GM13976 (cell line): ENCODE results near the gene SIK3.

Source experiments
- DNase-seq: peaks from one replicate; pipeline ENCODE4 v3.0.0; 2012; ENCODE audit warnings: low spot score
- in situ Hi-C: fragments of 300-500 bp; cut with MboI; formaldehyde crosslinking; loops from one replicate; pipeline ENCODE4 v1.12.0; 2022; ENCODE audit warnings: low sequenced_read_pairs, mixed read lengths, inconsistent platforms; ENCODE audit not compliant: unreplicated experiment
- TF ChIP-seq, protein P1 (sequence below): IDR thresholded peaks from 2 replicates; pipeline ENCODE4 v1.5.1; 2012; ENCODE audit warnings: borderline replicate concordance, mild to moderate bottlenecking; ENCODE audit not compliant: insufficient read depth; ENCODE audit errors: extremely low read depth, missing control alignments, control extremely low read depth

The SIK3 gene

DNA sequence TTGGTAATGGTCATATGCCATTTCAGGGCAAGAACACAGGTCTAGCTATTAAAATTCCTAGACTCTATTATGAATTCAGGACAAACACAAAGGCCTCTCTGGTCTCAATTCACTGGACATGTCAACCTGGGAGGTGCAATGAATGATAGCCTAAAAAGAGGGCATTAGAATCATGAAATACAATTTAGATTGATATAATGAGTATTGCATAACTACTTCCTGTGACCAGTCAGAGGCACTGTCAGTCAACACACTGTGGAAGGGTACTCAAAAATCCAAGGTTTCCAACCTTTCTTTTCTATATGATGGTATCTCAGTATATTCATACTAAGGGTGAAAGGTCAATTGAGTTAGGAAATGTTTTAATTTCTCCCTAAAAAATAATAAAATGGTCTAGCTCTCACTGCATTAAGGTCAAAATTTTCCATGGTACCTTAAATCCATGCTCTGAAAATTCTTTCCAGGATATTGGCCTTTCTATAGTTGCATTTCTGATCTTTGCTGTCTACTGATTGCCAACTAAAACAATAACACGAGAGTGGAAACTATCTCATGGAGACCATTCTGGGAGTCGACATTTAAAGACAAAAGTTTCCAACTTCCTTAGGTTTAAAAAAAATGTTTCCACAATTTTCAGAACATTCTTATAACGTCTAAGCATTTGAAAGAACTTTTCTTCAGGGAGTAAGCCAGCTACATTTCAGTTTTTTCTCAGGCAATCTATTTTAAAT, 179.1 kb downstream of the SIK3 start:
- no peak for DNase-seq
- TF ChIP-seq, protein P1, sequence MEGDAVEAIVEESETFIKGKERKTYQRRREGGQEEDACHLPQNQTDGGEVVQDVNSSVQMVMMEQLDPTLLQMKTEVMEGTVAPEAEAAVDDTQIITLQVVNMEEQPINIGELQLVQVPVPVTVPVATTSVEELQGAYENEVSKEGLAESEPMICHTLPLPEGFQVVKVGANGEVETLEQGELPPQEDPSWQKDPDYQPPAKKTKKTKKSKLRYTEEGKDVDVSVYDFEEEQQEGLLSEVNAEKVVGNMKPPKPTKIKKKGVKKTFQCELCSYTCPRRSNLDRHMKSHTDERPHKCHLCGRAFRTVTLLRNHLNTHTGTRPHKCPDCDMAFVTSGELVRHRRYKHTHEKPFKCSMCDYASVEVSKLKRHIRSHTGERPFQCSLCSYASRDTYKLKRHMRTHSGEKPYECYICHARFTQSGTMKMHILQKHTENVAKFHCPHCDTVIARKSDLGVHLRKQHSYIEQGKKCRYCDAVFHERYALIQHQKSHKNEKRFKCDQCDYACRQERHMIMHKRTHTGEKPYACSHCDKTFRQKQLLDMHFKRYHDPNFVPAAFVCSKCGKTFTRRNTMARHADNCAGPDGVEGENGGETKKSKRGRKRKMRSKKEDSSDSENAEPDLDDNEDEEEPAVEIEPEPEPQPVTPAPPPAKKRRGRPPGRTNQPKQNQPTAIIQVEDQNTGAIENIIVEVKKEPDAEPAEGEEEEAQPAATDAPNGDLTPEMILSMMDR = no peak
- in situ Hi-C loops = no loop called here

DNA sequence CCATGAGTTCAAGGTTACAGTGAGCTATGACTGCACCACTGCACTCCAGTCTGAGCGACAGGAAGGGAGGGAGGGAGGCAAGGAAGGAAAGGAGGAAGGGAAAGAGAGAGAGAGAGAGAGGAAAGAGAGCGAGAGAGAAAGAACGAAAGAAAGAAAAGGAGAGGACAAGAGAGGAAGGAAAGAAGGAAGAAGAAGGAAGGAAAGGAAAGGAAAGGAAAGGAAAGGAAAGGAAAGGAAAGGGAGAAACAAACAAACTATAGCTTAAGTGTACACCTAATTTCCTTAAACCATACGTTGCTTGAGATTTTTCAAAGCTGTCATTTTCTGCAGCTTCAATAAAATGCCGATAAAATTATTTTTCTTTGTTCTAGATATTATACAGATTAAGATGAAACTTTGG, 180.6 kb downstream of the SIK3 start:
- in situ Hi-C loops = no loop called here
- DNase-seq = no peak
- TF ChIP-seq, protein P1 = no peak

DNA sequence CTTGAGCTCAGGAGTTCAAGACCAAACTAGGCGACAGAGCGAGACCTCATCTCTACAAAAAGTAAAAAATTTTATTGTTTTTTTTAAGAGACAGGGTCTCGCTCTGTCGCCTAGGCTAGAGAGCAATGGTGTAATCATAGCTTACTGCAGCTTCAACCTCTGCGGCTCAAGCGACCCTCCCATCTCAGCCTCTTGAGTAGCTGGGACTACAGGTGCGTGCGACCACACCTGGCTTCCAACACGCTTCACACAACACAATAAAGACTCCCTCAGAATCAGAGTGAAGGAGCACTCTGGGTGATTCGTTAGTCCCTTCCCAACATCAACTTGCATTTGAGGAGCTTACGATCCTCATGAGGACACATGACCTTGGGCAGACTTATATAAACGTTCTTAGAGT, 181.3 kb downstream of the SIK3 start:
- no peak for DNase-seq
- TF ChIP-seq, protein P1 = no peak
- in situ Hi-C loops = no loop called here

DNA sequence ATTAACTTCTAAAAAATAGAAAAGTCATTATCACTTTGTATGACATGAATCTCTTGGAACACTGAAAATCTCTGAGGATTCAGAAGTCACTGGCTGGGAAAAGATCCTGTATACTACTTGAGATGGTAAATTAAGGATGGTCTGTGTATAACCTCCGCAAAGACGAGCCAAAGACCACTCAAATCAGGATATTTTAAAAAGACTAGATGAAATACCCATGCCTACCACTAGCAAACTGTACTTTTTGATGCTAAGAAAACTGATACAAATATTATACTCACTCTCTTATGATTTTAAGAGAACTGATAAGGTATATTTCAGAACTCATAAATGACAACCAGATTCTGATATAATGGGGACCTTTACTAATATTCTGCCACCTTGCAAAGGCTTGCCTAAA, 182.2 kb downstream of the SIK3 start:
- in situ Hi-C loops = no loop called here
- TF ChIP-seq, protein P1 = no peak
- no peak for DNase-seq

DNA sequence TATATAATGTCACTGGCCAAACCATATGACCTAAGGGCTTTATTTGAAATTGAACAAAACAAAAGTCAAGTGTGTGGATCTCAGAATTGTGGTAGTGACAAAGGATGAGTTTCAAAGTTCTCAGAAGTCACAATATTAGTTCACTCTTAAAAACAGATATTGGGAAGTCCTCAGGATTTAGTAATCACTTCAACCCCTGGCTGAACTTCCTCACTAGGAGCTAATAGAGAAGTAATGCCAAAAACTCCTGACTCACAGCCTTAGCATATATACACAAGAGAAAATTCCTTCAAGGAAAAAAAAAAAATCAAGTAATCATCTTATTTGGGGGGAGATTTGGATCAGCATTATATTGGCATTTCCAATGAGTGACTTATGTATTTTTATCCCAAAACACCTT, 185.2 kb downstream of the SIK3 start:
- in situ Hi-C loops = no loop called here
- TF ChIP-seq, protein P1 = no peak
- DNase-seq = no peak

DNA sequence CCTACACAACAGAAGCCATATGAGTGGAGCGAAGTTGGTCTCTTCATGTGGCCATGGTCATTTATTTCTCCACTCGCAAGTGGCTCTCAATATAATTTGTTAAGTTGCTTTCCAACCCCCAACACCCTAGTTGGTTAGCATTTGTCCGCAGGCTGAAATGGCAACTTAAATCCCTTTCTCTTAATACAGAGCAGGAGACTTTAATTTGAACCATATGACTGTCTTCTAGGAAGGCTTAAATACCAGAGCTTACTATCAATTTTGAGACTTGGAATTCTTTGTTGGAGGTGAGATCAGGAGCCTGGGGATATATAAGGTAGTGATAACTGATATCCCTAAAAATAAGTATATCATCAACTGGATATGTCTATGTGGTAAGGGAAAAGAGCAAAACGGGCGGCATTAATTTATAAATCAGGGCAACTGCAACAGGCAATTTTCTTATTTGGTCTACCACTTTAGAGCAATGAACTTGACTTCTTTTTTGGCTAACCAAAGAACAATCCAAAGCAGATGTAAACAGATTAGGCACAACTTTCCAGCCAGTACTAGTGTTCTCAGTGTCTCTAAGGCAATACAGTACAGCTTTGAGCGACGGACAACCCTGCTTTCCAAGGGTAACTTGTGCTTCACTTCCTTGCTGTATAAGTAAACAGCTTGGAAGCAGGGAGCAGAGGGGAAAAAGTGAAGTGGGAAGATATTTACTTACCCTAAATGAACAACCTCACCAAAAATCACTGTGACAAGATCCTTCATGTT, 186.1 kb downstream of the SIK3 start:
- DNase-seq = no peak
- TF ChIP-seq, protein P1 = no peak
- in situ Hi-C loops = no loop called here
